Breast epithelium (tissue), 3 donors: ENCODE results near the gene ARL6IP4.

Source experiments
- POLR2A ChIP-seq: fragments of 450-650 bp; IDR thresholded peaks from one replicate; pipeline ENCODE4 v1.6.1; 2016; ENCODE audit warnings: antibody characterized with exemption, mild to moderate bottlenecking, moderate library complexity
- POLR2AphosphoS5 ChIP-seq, 3 donors: sonication (generic); formaldehyde crosslinking; IDR thresholded peaks; one replicate each; pipeline ENCODE4 v1.6.1; 2017; ENCODE audit warnings: antibody characterized with exemption in 3 of 3
- TF ChIP-seq, protein P1 (sequence below), 3 donors: fragments of 450-650 bp; IDR thresholded peaks; one replicate each; pipeline ENCODE4 v1.5.1; 2016 to 2017; ENCODE audit warnings: antibody characterized with exemption in 3 of 3, mild to moderate bottlenecking in 3 of 3, moderate library complexity in 3 of 3

DNA sequence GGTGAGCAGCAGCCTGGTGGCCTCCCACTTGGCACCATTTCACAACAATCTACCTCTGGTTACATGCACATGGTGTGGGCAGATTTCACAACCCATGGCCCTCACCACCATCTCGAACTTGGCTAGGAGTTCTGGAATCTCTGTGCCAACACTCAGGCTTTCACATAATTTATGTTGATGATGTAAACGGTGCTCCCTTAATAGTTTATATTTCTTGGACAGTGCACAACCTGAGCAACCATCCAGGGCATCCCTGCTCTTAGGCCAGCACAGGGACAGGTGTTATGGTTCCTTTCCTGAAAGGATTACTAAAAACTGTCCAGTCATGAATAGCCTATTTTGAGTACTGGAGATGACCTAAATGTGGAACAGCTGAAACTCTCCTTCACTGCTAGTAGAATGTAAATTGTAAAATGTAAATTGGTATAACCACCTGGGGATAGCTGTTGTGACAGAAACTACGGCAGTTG, 42.8 kb upstream of the ARL6IP4 start:
- TF ChIP-seq, protein P1, sequence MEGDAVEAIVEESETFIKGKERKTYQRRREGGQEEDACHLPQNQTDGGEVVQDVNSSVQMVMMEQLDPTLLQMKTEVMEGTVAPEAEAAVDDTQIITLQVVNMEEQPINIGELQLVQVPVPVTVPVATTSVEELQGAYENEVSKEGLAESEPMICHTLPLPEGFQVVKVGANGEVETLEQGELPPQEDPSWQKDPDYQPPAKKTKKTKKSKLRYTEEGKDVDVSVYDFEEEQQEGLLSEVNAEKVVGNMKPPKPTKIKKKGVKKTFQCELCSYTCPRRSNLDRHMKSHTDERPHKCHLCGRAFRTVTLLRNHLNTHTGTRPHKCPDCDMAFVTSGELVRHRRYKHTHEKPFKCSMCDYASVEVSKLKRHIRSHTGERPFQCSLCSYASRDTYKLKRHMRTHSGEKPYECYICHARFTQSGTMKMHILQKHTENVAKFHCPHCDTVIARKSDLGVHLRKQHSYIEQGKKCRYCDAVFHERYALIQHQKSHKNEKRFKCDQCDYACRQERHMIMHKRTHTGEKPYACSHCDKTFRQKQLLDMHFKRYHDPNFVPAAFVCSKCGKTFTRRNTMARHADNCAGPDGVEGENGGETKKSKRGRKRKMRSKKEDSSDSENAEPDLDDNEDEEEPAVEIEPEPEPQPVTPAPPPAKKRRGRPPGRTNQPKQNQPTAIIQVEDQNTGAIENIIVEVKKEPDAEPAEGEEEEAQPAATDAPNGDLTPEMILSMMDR (IDR thresholded peaks at IDR 0.05), result no peak
- TF ChIP-seq POLR2A (no peak), POLR2AphosphoS5 (IDR thresholded peaks at IDR 0.05) (no peak)
